HUES64 (cell line): ENCODE data around the gene CEP170.

Experiments used
- H3K27ac ChIP-seq: 2 replicates; pipeline ENCODE4 v1.7.0; 2013; ENCODE audit warnings: low read depth, low read length, inconsistent platforms
- H3K27me3 ChIP-seq: 2 replicates; pipeline ENCODE4 v1.6.1; 2013; ENCODE audit warnings: mild to moderate bottlenecking, low read length; ENCODE audit not compliant: insufficient read depth
- H3K36me3 ChIP-seq: 2 replicates; pipeline ENCODE4 v1.6.1; 2013; ENCODE audit warnings: mild to moderate bottlenecking, low read length; ENCODE audit not compliant: insufficient read depth
- H3K4me1 ChIP-seq: 2 replicates; pipeline ENCODE4 v1.6.1; 2013; ENCODE audit warnings: mild to moderate bottlenecking, low read length, moderate library complexity; ENCODE audit not compliant: insufficient read depth
- H3K4me3 ChIP-seq: 2 replicates; pipeline ENCODE4 v1.5.1; 2013; ENCODE audit warnings: mild to moderate bottlenecking, low read length, moderate library complexity
- H3K9ac ChIP-seq: 2 replicates; pipeline ENCODE4 v1.6.1; 2013; ENCODE audit warnings: mild to moderate bottlenecking, low read depth, low read length
- H3K9me3 ChIP-seq: 2 replicates; pipeline ENCODE4 v1.6.1; 2013; ENCODE audit warnings: low read depth, low read length; ENCODE audit not compliant: insufficient read depth
- WGBS: fragments of 150-250, 120-280 bp; methylation state at CpG from one replicate; pipeline ENCODE4 v1.1.7; 2013; ENCODE audit warnings: missing lambda C conversion rate; 5-methylcytosine and 5-hydroxymethylcytosine counted together

Gene CEP170

DNA sequence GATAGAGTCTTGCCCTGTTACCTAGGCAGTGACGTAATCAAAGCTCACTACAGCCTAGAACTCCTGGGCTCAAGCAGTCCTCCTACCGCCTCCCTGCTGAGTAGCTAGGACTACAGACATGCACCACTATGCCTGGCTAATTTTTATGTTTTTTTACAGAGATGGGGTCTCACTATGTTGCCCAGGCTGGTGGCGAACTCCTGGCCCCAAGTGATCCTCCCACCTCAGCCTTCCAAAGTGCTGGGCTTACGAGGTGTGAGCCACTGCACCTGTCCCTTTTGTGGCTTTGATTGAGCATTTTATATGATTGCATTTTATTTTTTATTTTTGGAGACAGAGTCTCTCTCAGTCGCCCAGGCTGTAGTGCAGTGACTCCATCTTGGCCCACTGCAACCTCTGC is 26.6 kb upstream of the CEP170 start:
- 93% methylated on average over 5 of the region's 5 CpGs for WGBS
- H3K27me3 ChIP-seq: no peaks in the 10 kb centered on the region
- no peak overlapping the region for H3K4me3 ChIP-seq
- H3K36me3 ChIP-seq: no peaks in the 10 kb centered on the region
- peaks cover 6% of the 10 kb centered on the region; the same call in 1 of the 2 replicates for H3K4me1 ChIP-seq
- no peaks in the 10 kb centered on the region for H3K9me3 ChIP-seq
- no peak overlapping the region for H3K27ac ChIP-seq
- no peak overlapping the region for H3K9ac ChIP-seq

DNA sequence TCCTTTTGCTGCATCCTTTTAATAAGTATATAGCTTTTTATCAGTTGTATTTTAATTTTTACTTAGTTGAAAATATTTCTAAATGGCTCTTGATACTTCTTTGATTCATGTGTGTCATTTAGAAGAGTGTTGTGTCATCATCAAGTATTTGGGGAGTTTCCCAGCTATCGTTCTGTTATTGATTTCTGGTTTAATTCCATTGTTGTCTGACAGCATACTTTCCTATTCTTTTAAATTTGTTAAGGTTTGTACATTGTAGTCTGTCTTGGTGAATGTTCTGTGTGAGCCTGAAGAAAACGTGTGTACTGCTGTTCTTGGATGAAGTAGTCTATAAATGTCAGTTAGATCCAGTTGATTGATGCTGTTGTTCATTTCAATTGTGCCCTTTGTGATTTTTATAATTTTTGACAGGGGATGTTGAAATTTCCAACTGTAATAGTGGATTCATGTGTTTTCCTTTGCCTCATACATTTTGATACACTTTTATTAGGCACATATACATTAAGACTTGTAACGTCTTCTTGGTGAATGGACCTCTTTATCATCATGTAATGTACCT is 25.6 kb upstream of the CEP170 start:
- Histone ChIP-seq H3K27ac (no peak overlapping the region), H3K9me3 (no peaks in the 10 kb centered on the region), H3K9ac (no peak overlapping the region), H3K4me1 (peaks cover 6% of the 10 kb centered on the region; the same call in 1 of the 2 replicates), H3K36me3 (no peaks in the 10 kb centered on the region), H3K27me3 (no peaks in the 10 kb centered on the region), H3K4me3 (no peak overlapping the region)
- 95% methylated on average over 3 of the region's 3 CpGs for WGBS

DNA sequence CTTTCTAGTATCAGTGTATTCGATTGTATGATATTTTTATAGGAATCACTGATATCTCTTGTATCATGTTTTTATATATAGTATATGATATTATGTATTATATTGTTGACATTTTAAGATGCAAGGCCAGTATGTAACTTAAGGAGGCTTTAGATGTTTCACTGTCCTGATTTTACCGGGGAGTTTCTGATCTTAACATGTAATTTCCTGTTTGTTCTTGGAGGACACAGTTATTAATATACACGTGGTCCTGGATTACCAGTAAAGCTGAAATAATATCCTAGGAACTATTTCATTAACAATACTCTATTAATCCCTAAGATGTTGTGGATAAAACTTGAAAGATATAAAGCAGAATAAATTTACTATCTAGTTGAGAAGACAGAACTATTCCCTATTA is 20.2 kb upstream of the CEP170 start:
- 98% methylated on average over 2 of the region's 3 CpGs for WGBS
- no peaks in the 10 kb centered on the region for H3K9me3 ChIP-seq
- H3K9ac ChIP-seq: no peak overlapping the region
- no peaks in the 10 kb centered on the region for H3K27me3 ChIP-seq
- peaks cover 7% of the 10 kb centered on the region for H3K36me3 ChIP-seq
- no peak overlapping the region for H3K27ac ChIP-seq
- H3K4me1 ChIP-seq: no peaks in the 10 kb centered on the region
- no peak overlapping the region for H3K4me3 ChIP-seq

DNA sequence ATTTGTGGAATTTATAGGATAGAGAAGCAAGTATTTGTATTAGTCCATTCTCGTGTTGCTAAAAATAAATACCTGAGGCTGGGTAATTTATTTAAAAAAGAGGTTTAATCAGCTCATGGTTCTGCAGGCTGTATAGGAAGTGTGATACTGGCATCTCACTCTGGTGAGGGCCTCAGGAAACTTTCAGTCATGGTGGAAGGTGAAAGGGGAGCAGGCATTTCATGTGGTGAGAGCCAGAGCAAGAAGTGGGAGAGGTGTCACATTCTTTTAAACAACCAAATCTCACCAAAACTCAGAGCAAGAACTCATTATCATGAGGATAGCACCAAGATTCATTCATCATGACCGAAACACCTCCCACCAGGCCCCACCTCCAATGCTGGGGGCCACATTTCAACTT is 18.9 kb upstream of the CEP170 start:
- WGBS: 97% methylated on average over 2 of the region's 2 CpGs
- peaks cover 7% of the 10 kb centered on the region for H3K36me3 ChIP-seq
- no peaks in the 10 kb centered on the region for H3K9me3 ChIP-seq

DNA sequence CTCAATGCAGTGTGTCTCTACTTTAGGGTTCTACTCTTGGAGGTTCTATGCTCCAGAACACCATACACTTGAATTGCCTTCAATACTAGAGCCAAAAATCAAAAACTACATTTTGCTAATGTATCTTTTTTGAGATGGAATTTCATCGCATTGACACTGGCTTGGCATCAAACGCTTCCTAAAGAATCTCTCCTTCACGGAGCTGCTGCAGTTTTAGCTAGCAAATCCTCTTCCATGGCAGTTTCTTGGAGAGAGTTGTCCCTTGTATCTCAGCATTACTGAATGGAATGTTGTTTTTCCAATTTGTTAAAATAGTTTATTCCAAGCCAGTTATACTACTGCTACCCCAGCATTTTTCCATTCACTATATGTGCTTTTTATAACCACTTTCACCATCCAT is 18.4 kb upstream of the CEP170 start:
- Histone ChIP-seq H3K27me3 (no peaks in the 10 kb centered on the region), H3K9me3 (no peaks in the 10 kb centered on the region), H3K4me3 (no peak overlapping the region), H3K4me1 (peaks cover 11% of the 10 kb centered on the region), H3K36me3 (peaks cover 7% of the 10 kb centered on the region), H3K9ac (no peak overlapping the region), H3K27ac (no peak overlapping the region)
- 93% methylated on average over 3 of the region's 3 CpGs for WGBS

More for the DNA sequence above, 18.9 kb upstream of the CEP170 start:
- Histone ChIP-seq H3K4me3 (no peak overlapping the region), H3K27ac (no peak overlapping the region), H3K27me3 (no peaks in the 10 kb centered on the region), H3K4me1 (peaks cover 8% of the 10 kb centered on the region), H3K9ac (no peak overlapping the region)

DNA sequence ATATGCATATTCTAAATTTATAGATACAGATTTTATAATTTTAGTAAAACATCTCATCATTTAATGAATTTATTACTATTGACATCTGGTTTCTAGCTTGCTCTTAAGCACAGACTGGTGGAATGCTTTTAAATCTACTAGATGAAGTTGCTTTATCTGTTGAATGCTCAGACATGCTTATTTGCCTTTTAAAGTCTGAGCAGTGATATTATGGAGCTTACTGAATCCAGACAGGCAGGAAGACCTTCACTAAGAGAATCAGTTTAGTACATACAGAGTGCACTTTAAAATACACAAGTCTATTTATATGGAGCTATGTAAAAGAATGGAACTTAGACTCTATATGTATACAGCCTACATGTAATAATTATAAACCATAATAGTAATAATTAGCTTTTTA is 17.3 kb upstream of the CEP170 start:
- Histone ChIP-seq H3K4me3 (no peak overlapping the region), H3K9ac (no peak overlapping the region), H3K4me1 (peaks cover 11% of the 10 kb centered on the region), H3K36me3 (peaks cover 7% of the 10 kb centered on the region), H3K9me3 (no peaks in the 10 kb centered on the region), H3K27me3 (no peaks in the 10 kb centered on the region), H3K27ac (no peak overlapping the region)

DNA sequence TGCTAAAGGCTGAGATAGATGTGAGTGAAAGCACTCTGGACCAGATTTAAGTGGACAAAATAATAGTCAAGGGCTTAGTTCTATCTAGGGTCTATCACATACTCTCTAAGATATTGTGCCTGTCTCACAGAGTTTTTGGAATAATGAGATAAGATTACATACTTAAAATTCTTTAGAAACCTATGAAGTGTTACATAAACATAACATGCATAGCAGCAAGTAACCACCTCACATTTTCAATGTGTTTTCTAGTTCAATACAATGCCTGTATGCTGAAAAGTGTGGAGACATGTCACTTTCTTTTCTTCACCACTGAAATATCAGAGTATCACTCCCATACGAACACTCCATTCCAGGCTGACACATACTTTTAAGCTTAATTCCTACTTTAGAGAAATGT is 16.9 kb upstream of the CEP170 start:
- no peak overlapping the region for H3K4me3 ChIP-seq
- no peaks in the 10 kb centered on the region for H3K27me3 ChIP-seq
- H3K4me1 ChIP-seq: peaks cover 11% of the 10 kb centered on the region
- no peak overlapping the region for H3K27ac ChIP-seq
- peaks cover 7% of the 10 kb centered on the region for H3K36me3 ChIP-seq
- 80% methylated on average over 1 of the region's 1 CpG for WGBS
- H3K9ac ChIP-seq: no peak overlapping the region
- no peaks in the 10 kb centered on the region for H3K9me3 ChIP-seq

DNA sequence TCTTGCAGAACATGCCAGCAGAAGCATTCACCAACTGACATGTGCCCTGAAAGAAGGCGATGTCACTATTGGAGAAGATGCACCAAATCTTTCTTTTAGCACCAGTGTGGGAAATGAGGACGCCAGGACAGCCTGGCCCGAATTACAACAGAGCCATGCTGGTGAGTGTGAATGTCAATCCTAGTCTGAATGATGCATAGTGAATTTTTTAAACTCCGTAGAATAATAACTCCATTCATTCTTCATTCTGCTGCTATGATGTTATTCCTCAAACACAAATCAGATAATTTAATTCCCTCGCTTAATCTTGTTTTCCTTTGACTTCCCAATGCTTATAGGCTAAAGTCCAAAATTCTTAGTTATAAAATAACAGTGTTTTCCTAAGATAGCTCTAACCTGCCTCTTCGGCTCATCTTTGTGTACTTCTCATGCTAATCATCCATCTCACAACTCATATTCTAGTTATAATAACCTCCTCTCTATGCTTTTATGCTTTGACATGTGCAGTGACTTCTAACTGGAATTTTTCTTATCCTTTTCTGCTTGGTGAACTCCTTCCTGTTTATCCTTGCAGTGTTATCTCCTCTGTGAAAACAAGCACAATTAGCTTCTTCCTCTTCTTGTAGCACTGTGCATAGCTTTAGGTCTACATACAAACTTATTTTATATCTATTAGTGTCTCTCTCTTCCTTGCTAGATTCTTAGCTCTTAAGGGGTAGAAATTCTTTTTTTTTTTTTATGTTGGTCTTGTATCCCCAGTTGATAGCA is 15.2 kb upstream of the CEP170 start:
- H3K4me3 ChIP-seq: no peak overlapping the region
- peaks cover 7% of the 10 kb centered on the region for H3K36me3 ChIP-seq
- no peak overlapping the region for H3K27ac ChIP-seq
- no peaks in the 10 kb centered on the region for H3K27me3 ChIP-seq
- WGBS: 90% methylated on average over 6 of the region's 6 CpGs
- H3K9me3 ChIP-seq: no peaks in the 10 kb centered on the region
- H3K4me1 ChIP-seq: peaks cover 11% of the 10 kb centered on the region
- no peak overlapping the region for H3K9ac ChIP-seq

DNA sequence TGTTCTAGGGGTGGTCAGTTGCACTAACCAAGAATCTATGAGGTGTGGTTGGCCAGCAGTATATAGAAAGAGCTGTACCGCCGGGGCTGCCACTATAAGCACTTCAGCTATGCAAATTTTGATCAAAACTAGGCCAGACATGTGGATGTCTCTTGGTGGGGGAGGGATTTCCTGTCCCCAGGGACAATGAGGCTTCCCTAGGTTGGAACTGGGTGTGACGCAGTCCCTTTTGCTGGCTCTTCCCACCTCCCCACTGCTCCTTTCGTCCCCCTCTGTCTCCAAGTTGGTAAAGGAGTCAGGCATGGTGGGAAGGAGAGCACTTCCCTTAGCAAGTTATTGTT is 14.3 kb upstream of the CEP170 start:
- Histone ChIP-seq H3K9me3 (no peaks in the 10 kb centered on the region), H3K27me3 (no peaks in the 10 kb centered on the region), H3K9ac (no peak overlapping the region), H3K27ac (no peak overlapping the region), H3K36me3 (0 out of 2 replicates have a peak, but pooled peaks cover 2% of the 10 kb centered on the region), H3K4me1 (peaks cover 11% of the 10 kb centered on the region), H3K4me3 (no peak overlapping the region)
- 95% methylated on average over 4 of the region's 4 CpGs for WGBS

DNA sequence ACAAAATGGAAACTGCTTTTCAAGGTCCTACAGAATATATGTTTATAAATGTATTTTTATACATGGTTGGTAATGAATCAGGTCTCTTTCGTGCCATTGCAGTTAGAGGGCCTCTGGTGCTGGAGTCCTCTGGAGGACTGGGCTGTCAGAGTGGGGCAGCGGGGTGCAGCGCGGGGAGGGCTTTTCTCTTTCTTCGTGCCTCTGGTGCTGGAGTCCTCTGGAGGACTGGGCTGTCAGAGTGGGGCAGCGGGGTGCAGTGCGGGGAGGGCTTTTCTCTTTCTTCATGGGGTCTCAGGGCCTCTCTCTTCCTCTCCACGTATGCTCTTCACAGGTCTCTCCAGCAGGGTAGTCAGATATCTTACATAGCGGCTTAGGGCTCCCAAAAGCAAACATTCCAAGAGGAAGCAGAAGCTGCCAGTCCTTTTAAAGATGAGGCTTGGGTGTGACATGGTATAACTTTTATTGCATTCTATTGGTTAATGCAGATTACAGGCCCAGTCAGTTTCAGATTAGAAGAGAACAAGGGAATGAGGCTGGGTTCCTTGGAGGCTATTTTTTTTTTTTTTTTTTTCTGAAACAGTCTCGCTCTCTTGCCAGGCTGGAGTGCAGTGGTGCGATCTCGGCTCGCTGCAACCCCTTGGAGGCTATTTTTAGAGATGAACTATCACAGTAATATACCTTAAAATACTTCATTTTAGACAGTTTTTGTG is 13.8 kb upstream of the CEP170 start:
- Histone ChIP-seq H3K27ac (no peak overlapping the region), H3K4me3 (no peak overlapping the region), H3K9ac (no peak overlapping the region), H3K36me3 (0 out of 2 replicates have a peak, but pooled peaks cover 2% of the 10 kb centered on the region), H3K27me3 (no peaks in the 10 kb centered on the region), H3K9me3 (no peaks in the 10 kb centered on the region), H3K4me1 (peaks cover 11% of the 10 kb centered on the region)
- 87% methylated on average over 9 of the region's 13 CpGs for WGBS

DNA sequence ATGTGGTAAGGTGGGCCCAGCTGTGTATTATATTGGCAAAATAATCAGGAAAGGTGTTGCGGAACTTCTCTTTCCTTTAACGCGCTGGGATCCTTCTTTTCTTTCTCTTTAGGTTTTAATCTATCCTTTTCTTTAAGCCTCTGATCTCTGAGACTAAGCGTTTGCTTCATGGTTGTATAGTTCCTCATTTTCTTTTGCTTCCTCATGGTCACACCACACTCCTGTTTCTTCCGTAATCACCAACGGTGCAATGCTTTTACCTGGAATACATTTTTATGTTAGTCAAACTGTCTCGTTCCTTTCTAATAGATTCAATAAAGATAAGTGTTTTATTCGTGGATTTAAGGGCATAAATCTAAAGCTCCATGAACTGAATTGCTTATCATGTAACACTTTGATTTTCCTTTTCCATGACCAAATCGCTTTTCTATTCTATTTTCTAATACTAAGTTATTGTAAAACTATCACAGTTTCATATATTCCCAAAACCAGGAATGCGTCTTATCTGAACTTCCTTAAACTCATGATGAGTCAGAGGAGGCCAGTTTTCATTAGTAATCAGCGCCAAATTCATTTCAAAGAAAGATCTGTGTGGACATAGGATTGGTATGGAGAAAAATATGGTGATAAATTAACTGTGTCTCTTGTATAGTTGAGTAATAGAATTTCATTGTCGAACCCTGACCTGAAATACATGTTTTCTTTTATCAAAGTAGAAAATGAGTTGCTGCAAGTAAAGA is 13.0 kb upstream of the CEP170 start:
- Histone ChIP-seq H3K9me3 (no peaks in the 10 kb centered on the region), H3K9ac (no peak overlapping the region), H3K27me3 (no peaks in the 10 kb centered on the region), H3K36me3 (0 out of 2 replicates have a peak, but pooled peaks cover 2% of the 10 kb centered on the region), H3K27ac (no peak overlapping the region), H3K4me1 (peaks cover 11% of the 10 kb centered on the region), H3K4me3 (no peak overlapping the region)
- WGBS: 98% methylated on average over 12 of the region's 12 CpGs
